Measurements from ENCODE around the gene GPR156.

DNA sequence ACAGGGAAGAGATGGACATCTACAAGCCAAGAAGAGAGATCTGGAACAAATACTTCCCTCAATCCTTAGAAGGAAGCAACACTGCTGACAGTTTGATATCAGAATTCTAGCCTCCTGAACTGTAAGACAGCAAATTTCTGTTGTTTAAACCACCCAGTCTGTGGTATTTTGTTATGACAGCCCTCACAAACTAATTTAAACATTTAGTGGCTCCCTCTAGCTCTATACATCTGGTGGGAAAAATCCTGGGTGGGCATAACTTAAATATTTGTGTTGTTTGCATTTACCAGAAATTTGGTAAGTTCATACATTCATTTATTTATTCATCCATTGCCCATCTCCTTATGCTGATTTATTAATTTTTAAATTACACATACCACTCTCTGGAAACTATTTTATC, 128.3 kb downstream of the GPR156 start:
- no peak for TF ChIP-seq POLR2A (IDR thresholded peaks at IDR 0.05; ENCODE audit: low read length)
- no peak for TF ChIP-seq SREBF2 (IDR thresholded peaks at IDR 0.05)
- TF ChIP-seq, protein P1, sequence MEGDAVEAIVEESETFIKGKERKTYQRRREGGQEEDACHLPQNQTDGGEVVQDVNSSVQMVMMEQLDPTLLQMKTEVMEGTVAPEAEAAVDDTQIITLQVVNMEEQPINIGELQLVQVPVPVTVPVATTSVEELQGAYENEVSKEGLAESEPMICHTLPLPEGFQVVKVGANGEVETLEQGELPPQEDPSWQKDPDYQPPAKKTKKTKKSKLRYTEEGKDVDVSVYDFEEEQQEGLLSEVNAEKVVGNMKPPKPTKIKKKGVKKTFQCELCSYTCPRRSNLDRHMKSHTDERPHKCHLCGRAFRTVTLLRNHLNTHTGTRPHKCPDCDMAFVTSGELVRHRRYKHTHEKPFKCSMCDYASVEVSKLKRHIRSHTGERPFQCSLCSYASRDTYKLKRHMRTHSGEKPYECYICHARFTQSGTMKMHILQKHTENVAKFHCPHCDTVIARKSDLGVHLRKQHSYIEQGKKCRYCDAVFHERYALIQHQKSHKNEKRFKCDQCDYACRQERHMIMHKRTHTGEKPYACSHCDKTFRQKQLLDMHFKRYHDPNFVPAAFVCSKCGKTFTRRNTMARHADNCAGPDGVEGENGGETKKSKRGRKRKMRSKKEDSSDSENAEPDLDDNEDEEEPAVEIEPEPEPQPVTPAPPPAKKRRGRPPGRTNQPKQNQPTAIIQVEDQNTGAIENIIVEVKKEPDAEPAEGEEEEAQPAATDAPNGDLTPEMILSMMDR (IDR thresholded peaks at IDR 0.05) = no peak
- TF ChIP-seq, protein P2, sequence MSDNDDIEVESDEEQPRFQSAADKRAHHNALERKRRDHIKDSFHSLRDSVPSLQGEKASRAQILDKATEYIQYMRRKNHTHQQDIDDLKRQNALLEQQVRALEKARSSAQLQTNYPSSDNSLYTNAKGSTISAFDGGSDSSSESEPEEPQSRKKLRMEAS (IDR thresholded peaks at IDR 0.05) = no peak
- TF ChIP-seq MYC (IDR thresholded peaks at IDR 0.05; ENCODE audit: borderline replicate concordance, low read length) = no peak
- TF ChIP-seq, protein P3, sequence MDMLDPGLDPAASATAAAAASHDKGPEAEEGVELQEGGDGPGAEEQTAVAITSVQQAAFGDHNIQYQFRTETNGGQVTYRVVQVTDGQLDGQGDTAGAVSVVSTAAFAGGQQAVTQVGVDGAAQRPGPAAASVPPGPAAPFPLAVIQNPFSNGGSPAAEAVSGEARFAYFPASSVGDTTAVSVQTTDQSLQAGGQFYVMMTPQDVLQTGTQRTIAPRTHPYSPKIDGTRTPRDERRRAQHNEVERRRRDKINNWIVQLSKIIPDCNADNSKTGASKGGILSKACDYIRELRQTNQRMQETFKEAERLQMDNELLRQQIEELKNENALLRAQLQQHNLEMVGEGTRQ (IDR thresholded peaks at IDR 0.05) = no peak
- TF ChIP-seq, protein P4, sequence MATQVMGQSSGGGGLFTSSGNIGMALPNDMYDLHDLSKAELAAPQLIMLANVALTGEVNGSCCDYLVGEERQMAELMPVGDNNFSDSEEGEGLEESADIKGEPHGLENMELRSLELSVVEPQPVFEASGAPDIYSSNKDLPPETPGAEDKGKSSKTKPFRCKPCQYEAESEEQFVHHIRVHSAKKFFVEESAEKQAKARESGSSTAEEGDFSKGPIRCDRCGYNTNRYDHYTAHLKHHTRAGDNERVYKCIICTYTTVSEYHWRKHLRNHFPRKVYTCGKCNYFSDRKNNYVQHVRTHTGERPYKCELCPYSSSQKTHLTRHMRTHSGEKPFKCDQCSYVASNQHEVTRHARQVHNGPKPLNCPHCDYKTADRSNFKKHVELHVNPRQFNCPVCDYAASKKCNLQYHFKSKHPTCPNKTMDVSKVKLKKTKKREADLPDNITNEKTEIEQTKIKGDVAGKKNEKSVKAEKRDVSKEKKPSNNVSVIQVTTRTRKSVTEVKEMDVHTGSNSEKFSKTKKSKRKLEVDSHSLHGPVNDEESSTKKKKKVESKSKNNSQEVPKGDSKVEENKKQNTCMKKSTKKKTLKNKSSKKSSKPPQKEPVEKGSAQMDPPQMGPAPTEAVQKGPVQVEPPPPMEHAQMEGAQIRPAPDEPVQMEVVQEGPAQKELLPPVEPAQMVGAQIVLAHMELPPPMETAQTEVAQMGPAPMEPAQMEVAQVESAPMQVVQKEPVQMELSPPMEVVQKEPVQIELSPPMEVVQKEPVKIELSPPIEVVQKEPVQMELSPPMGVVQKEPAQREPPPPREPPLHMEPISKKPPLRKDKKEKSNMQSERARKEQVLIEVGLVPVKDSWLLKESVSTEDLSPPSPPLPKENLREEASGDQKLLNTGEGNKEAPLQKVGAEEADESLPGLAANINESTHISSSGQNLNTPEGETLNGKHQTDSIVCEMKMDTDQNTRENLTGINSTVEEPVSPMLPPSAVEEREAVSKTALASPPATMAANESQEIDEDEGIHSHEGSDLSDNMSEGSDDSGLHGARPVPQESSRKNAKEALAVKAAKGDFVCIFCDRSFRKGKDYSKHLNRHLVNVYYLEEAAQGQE (IDR thresholded peaks at IDR 0.05) = no peak
- TF ChIP-seq, protein P5, sequence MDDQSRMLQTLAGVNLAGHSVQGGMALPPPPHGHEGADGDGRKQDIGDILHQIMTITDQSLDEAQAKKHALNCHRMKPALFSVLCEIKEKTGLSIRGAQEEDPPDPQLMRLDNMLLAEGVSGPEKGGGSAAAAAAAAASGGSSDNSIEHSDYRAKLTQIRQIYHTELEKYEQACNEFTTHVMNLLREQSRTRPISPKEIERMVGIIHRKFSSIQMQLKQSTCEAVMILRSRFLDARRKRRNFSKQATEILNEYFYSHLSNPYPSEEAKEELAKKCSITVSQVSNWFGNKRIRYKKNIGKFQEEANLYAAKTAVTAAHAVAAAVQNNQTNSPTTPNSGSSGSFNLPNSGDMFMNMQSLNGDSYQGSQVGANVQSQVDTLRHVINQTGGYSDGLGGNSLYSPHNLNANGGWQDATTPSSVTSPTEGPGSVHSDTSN (IDR thresholded peaks at IDR 0.05) = no peak
- TF ChIP-seq EP300 (IDR thresholded peaks at IDR 0.05) = no peak
- no peak for TF ChIP-seq JUN (IDR thresholded peaks at IDR 0.05)

Measured in A549 (cell line).